HEK293T (cell line): ENCODE data around the gene KLF7.

Experiments used
- BHLHE40 ChIP-seq: fragments of 450-650 bp; IDR thresholded peaks from 2 replicates; pipeline ENCODE4 v1.6.1; 2016; ENCODE audit warnings: mild to moderate bottlenecking, moderate library complexity, borderline replicate concordance
- CTBP1 ChIP-seq: fragments of 450-650 bp; IDR thresholded peaks from 2 replicates; pipeline ENCODE4 v1.6.1; 2016; ENCODE audit warnings: borderline replicate concordance
- ELF4 ChIP-seq: fragments of 450-650 bp; IDR thresholded peaks from 2 replicates; pipeline ENCODE4 v1.6.1; 2017; ENCODE audit warnings: antibody characterized with exemption
- FOXK2 ChIP-seq: fragments of 450-650 bp; IDR thresholded peaks from 2 replicates; pipeline ENCODE4 v1.6.1; 2016; ENCODE audit warnings: mild to moderate bottlenecking
- LEF1 ChIP-seq: fragments of 450-650 bp; IDR thresholded peaks from 2 replicates; pipeline ENCODE4 v1.6.1; 2017; ENCODE audit warnings: mild to moderate bottlenecking, borderline replicate concordance
- SP1 ChIP-seq: fragments of 450-650 bp; IDR thresholded peaks from 2 replicates; pipeline ENCODE4 v1.6.1; 2017
- TARDBP ChIP-seq: fragments of 450-650 bp; IDR thresholded peaks from 2 replicates; pipeline ENCODE4 v1.6.1; 2016
- ZNF384 ChIP-seq: fragments of 450-650 bp; IDR thresholded peaks from 2 replicates; pipeline ENCODE4 v1.6.1; 2016

GRCh38 chr2:207032490-207032889, 133.3 kb downstream of the KLF7 start:
- TF ChIP-seq ELF4 = no peak
- TF ChIP-seq ZNF384 = no peak
- TF ChIP-seq BHLHE40 = no peak
- no peak for TF ChIP-seq SP1
- no peak for TF ChIP-seq LEF1
- TF ChIP-seq TARDBP = no peak
- no peak for TF ChIP-seq FOXK2
- no peak for TF ChIP-seq CTBP1
